IMR-90 (cell line): ENCODE results near the gene CAMK2B. TPM values are rescaled to one million over a fixed set of nuclear protein-coding genes. Genes with fewer than 3 reads are reported as not detected.

Experiments used
- ATAC-seq: fragments of 200-7000 bp; cut with Tn5 transposase; 2 replicates; pipeline ENCODE4 v1.9.1; 2020; ENCODE audit warnings: low read depth, mild to moderate bottlenecking, moderate library complexity
- BruUV-seq: library from RNA; stranded (reverse); fragments of 400-500 nt; replicated peaks from 2 replicates; lab custom pipeline; 2021; lab: Mats Ljungman, UMichigan
- CTCF ChIA-PET: fragments of 300-600 bp; formaldehyde crosslinking; extraction: SDS; loops from one replicate; lab custom pipeline; 2021; ENCODE audit warnings: antibody characterized with exemption; lab: Yijun Ruan, JAX
- POLR2A ChIA-PET: fragments of 300-600 bp; sonication (Branson Sonifier 250); formaldehyde crosslinking; loops from one replicate; lab custom pipeline; 2022; ENCODE audit warnings: antibody characterized with exemption; ENCODE audit not compliant: unreplicated experiment; lab: Charles Lee
- DNase-seq: peaks from one replicate; pipeline ENCODE4 v3.0.0; 2013
- H2AFZ ChIP-seq: replicated peaks from 2 replicates; pipeline ENCODE3; 2013; ENCODE audit warnings: low read length, mild to moderate bottlenecking; ENCODE audit not compliant: poor library complexity
- H2AK5ac ChIP-seq: 2 replicates; pipeline ENCODE4 v1.6.1; 2013; ENCODE audit warnings: low read depth, low read length, inconsistent platforms
- H2AK9ac ChIP-seq: replicated peaks from 2 replicates; pipeline ENCODE3; 2013; ENCODE audit warnings: mild to moderate bottlenecking, low read depth, low read length, moderate library complexity; ENCODE audit not compliant: poor library complexity
- H2BK120ac ChIP-seq: 2 replicates; pipeline ENCODE4 v1.6.1; 2013; ENCODE audit warnings: low read depth, low read length, inconsistent platforms
- H2BK15ac ChIP-seq: 3 replicates; pipeline ENCODE4 v1.6.1; 2013; ENCODE audit warnings: low read depth, low read length, inconsistent platforms
- H2BK20ac ChIP-seq: 2 replicates; pipeline ENCODE4 v1.6.1; 2013; ENCODE audit warnings: low read depth, mild to moderate bottlenecking, inconsistent platforms, low read length, moderate library complexity
- H2BK5ac ChIP-seq: 2 replicates; pipeline ENCODE4 v1.6.1; 2013; ENCODE audit warnings: mild to moderate bottlenecking, low read depth, low read length, inconsistent platforms; ENCODE audit not compliant: poor library complexity, severe bottlenecking
- H3K14ac ChIP-seq: replicated peaks from 2 replicates; pipeline ENCODE4 v1.6.1; 2013; ENCODE audit warnings: low read depth, low read length, inconsistent platforms
- H3K18ac ChIP-seq: 2 replicates; pipeline ENCODE4 v1.6.1; 2013; ENCODE audit warnings: low read depth, low read length, control low read depth
- H3K23ac ChIP-seq: 2 replicates; pipeline ENCODE4 v1.6.1; 2013; ENCODE audit warnings: low read depth, low read length, inconsistent platforms
- H3K27ac ChIP-seq: 2 replicates; pipeline ENCODE4 v1.5.1; 2013; ENCODE audit warnings: mild to moderate bottlenecking, control low read depth, low read length; ENCODE audit not compliant: insufficient read depth
- H3K27me3 ChIP-seq: 2 replicates; pipeline ENCODE4 v1.6.1; 2013; ENCODE audit warnings: low read length; ENCODE audit not compliant: control insufficient read depth, insufficient read depth
- H3K36me3 ChIP-seq: 2 replicates; pipeline ENCODE4 v1.6.1; 2013; ENCODE audit warnings: low read length, mixed read lengths; ENCODE audit not compliant: control insufficient read depth, insufficient read depth
- H3K4ac ChIP-seq: 2 replicates; pipeline ENCODE4 v1.6.1; 2013; ENCODE audit warnings: low read depth, low read length, inconsistent platforms
- H3K4me1 ChIP-seq: 2 replicates; pipeline ENCODE4 v1.6.1; 2013; ENCODE audit warnings: low read length, mixed read lengths; ENCODE audit not compliant: control insufficient read depth, insufficient read depth
- H3K4me2 ChIP-seq: 2 replicates; pipeline ENCODE4 v1.6.1; 2013; ENCODE audit warnings: low read depth, mild to moderate bottlenecking, control low read depth, low read length, moderate library complexity
- H3K4me3 ChIP-seq: 2 replicates; pipeline ENCODE4 v1.5.1; 2013; ENCODE audit warnings: low read depth, mild to moderate bottlenecking, control low read depth, low read length, moderate library complexity; ENCODE audit not compliant: insufficient read depth
- H3K56ac ChIP-seq: 2 replicates; pipeline ENCODE4 v1.6.1; 2013; ENCODE audit warnings: low read length, inconsistent platforms; ENCODE audit not compliant: insufficient read depth; ENCODE audit errors: extremely low read depth
- H3K79me1 ChIP-seq, 2 experiments: 2 replicates each; pipeline ENCODE4 v1.6.1; 2013; ENCODE audit warnings: low read length in 2 of 2, inconsistent platforms in 1 of 2, low read depth in 1 of 2
- H3K9ac ChIP-seq: 2 replicates; pipeline ENCODE4 v1.6.1; 2013; ENCODE audit warnings: low read depth, low read length, control low read depth
- H3K9me1 ChIP-seq: 2 replicates; pipeline ENCODE4 v1.6.1; 2013; ENCODE audit warnings: low read length, inconsistent platforms; ENCODE audit not compliant: insufficient read depth
- H3K9me3 ChIP-seq: 2 replicates; pipeline ENCODE4 v1.6.1; 2013; ENCODE audit warnings: low read length; ENCODE audit not compliant: control insufficient read depth, insufficient read depth
- H4K20me1 ChIP-seq: 2 replicates; pipeline ENCODE4 v1.6.1; 2013; ENCODE audit warnings: low read length, inconsistent platforms; ENCODE audit not compliant: insufficient read depth
- H4K5ac ChIP-seq: 2 replicates; pipeline ENCODE4 v1.6.1; 2013; ENCODE audit warnings: mild to moderate bottlenecking, low read depth, low read length, control low read depth
- H4K8ac ChIP-seq, 2 experiments: 2 replicates each; pipeline ENCODE4 v1.6.1; 2013; ENCODE audit warnings: low read depth in 2 of 2, low read length in 2 of 2, control low read depth in 1 of 2, inconsistent platforms in 1 of 2
- H4K91ac ChIP-seq: 2 replicates; pipeline ENCODE4 v1.6.1; 2013; ENCODE audit warnings: low read depth, low read length, inconsistent platforms; ENCODE audit not compliant: insufficient read depth
- BHLHE40 ChIP-seq: fragments of 150-350 bp; IDR thresholded peaks from 2 replicates; pipeline ENCODE4 v1.6.1; 2016; ENCODE audit warnings: mild to moderate bottlenecking, low read depth, low read length
- CHD1 ChIP-seq: IDR thresholded peaks from 2 replicates; pipeline ENCODE4 v1.6.1; 2012; ENCODE audit warnings: low read depth, low read length, improper control_type of control experiment
- FOS ChIP-seq: fragments of 150-350 bp; IDR thresholded peaks from 2 replicates; pipeline ENCODE4 v1.6.1; 2016; ENCODE audit warnings: low read depth, low read length
- MAFK ChIP-seq: IDR thresholded peaks from 2 replicates; pipeline ENCODE4 v1.6.1; 2012; ENCODE audit warnings: low read depth, low read length, improper control_type of control experiment
- MAZ ChIP-seq: IDR thresholded peaks from 2 replicates; pipeline ENCODE4 v1.6.1; 2012; ENCODE audit warnings: low read depth, mild to moderate bottlenecking, low read length, improper control_type of control experiment, moderate library complexity, borderline replicate concordance
- MXI1 ChIP-seq: IDR thresholded peaks from 2 replicates; pipeline ENCODE4 v1.6.1; 2012; ENCODE audit warnings: low read depth, mild to moderate bottlenecking, low read length, moderate library complexity, borderline replicate concordance
- NFE2L2 ChIP-seq: fragments of 150-350 bp; IDR thresholded peaks from 2 replicates; pipeline ENCODE4 v1.6.1; 2016; ENCODE audit warnings: low read depth, mild to moderate bottlenecking, low read length
- RAD21 ChIP-seq: IDR thresholded peaks from 2 replicates; pipeline ENCODE4 v1.6.1; 2012; ENCODE audit warnings: low read length, improper control_type of control experiment
- RFX5 ChIP-seq: IDR thresholded peaks from 2 replicates; pipeline ENCODE4 v1.8.0; 2012; ENCODE audit warnings: low read depth, mild to moderate bottlenecking, low read length, moderate library complexity
- WGBS, 2 experiments: methylation state at CpG; one replicate each; pipeline versions ENCODE4 v1.1.5 to v1.1.7; 2013; ENCODE audit warnings: missing lambda C conversion rate in 2 of 2; ENCODE audit not compliant: insufficient read length in 1 of 2; ENCODE audit errors: extremely low coverage in 2 of 2; 5-methylcytosine and 5-hydroxymethylcytosine counted together
- dilution Hi-C: fragments of 300-500 bp; cut with HindIII; formaldehyde crosslinking; loops from one replicate; pipeline ENCODE4 v1.14.3; 2018; ENCODE audit warnings: low sequenced_read_pairs; ENCODE audit not compliant: unreplicated experiment
- in situ Hi-C: fragments of 300-500 bp; cut with MboI; formaldehyde crosslinking; loops from 3 replicates; pipeline ENCODE4 v1.14.3; 2019; ENCODE audit warnings: low sequenced_read_pairs, inconsistent platforms, mixed read lengths
- intact Hi-C: fragments of 100-400 bp; cut with micrococcal nuclease; formaldehyde crosslinking; loops from 2 replicates; pipeline ENCODE4 v1.10.0; 2022
- polyA plus RNA-seq, 3 experiments: library from polyadenylated mRNA; depleted of rRNA; stranded (reverse); fragments of >200 nt; gene quantifications; 2 replicates each; pipeline ENCODE4 v1.2.3, GENCODE V29; 2012; ENCODE audit warnings: low replicate concordance in 1 of 3
- total RNA-seq: library from RNA; depleted of rRNA; stranded (reverse); fragments of >200 nt; gene quantifications from 2 replicates; pipeline ENCODE4 v1.2.3, GENCODE V29; 2012
- TF ChIP-seq, protein P1 (sequence below): fragments of 150-350 bp; IDR thresholded peaks from 2 replicates; pipeline ENCODE4 v1.6.1; 2016; ENCODE audit warnings: low read depth, mild to moderate bottlenecking, low read length, moderate library complexity, borderline replicate concordance
- TF ChIP-seq, protein P2 (sequence below): fragments of 150-350 bp; IDR thresholded peaks from 2 replicates; pipeline ENCODE4 v1.6.1; 2017; ENCODE audit warnings: mild to moderate bottlenecking, antibody characterized with exemption, low read length, low read depth
- TF ChIP-seq, protein P3 (sequence below): conservative IDR thresholded peaks from 2 replicates; pipeline ENCODE4 v1.5.1; 2012; ENCODE audit warnings: mild to moderate bottlenecking, low read depth, low read length, improper control_type of control experiment

The CAMK2B gene
- total and polyA plus RNA-seq, 2 of the 4 experiments (the other 2 are of a cell fraction): 0.18 to 0.36 TPM

DNA sequence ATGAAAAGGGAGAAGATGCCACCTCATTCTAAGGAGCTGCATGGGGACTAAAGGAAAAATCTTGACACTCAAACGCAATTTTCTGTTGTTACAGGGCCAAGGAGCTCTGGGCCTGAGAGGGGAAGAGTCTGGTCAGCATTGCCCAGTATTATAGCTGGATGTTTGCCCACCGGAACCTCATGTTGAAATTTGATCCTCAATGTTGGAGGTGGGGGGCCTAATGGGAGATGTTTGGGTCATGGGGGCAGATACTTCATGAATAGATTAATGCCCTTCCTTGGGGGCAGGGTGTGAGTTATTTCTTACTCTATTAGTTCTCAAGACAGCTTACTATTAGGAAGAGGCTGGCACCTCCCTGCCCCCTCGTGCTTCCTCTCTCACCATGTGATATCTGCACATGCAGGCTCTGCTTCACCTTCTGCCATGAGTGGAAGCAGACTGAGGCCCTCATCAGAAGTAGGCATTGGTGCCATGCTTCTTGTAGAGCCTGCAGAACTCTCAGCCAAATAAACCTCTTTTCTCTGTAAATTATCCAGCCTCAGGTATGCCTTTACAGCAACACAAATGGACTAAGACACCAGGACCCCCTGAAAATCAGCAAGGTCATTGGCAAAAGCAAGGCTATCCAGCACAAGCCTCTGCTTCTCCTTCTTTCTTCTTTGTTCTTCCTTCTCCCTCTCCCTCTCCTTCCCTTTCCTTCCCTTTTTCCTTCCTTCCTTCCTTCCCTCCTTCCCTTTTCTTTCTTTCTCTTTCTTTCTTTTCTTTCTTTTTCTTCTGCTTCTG, 151.3 kb downstream of the CAMK2B start:
- Histone ChIP-seq H4K8ac (no peak overlapping the region), H4K5ac (no peak overlapping the region), H3K9me1 (no peaks in the 10 kb centered on the region), H2AK9ac (no peak overlapping the region), H3K9me3 (peaks cover 5% of the 10 kb centered on the region; the same call in 1 of the 2 replicates), H2AK5ac (no peak overlapping the region), H3K4me3 (no peak overlapping the region), H3K27ac (no peak overlapping the region), H3K9ac (no peak overlapping the region), H4K20me1 (no peaks in the 10 kb centered on the region), H3K56ac (no peak overlapping the region), H4K91ac (no peak overlapping the region), H2AFZ (no peak overlapping the region), H3K14ac (no peak overlapping the region), H2BK15ac (no peak overlapping the region), H3K23ac (no peak overlapping the region), H3K79me1 (no peaks in the 10 kb centered on the region), H3K4me1 (peaks cover 5% of the 10 kb centered on the region), H3K36me3 (no peaks in the 10 kb centered on the region), H2BK120ac (no peak overlapping the region), H3K4me2 (no peak overlapping the region), H3K18ac (no peak overlapping the region), H3K27me3 (peaks cover 37% of the 10 kb centered on the region), H2BK5ac (no peak overlapping the region), H3K4ac (no peak overlapping the region), H2BK20ac (no peak overlapping the region)
- in situ Hi-C loops: no loop called here
- no peak for TF ChIP-seq MXI1
- TF ChIP-seq NFE2L2: no peak
- no peak for TF ChIP-seq MAFK
- TF ChIP-seq, protein P1, sequence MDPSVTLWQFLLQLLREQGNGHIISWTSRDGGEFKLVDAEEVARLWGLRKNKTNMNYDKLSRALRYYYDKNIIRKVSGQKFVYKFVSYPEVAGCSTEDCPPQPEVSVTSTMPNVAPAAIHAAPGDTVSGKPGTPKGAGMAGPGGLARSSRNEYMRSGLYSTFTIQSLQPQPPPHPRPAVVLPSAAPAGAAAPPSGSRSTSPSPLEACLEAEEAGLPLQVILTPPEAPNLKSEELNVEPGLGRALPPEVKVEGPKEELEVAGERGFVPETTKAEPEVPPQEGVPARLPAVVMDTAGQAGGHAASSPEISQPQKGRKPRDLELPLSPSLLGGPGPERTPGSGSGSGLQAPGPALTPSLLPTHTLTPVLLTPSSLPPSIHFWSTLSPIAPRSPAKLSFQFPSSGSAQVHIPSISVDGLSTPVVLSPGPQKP: no peak
- TF ChIP-seq RAD21: no peak
- TF ChIP-seq CHD1: no peak
- TF ChIP-seq, protein P2, sequence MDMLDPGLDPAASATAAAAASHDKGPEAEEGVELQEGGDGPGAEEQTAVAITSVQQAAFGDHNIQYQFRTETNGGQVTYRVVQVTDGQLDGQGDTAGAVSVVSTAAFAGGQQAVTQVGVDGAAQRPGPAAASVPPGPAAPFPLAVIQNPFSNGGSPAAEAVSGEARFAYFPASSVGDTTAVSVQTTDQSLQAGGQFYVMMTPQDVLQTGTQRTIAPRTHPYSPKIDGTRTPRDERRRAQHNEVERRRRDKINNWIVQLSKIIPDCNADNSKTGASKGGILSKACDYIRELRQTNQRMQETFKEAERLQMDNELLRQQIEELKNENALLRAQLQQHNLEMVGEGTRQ: no peak
- TF ChIP-seq, protein P3, sequence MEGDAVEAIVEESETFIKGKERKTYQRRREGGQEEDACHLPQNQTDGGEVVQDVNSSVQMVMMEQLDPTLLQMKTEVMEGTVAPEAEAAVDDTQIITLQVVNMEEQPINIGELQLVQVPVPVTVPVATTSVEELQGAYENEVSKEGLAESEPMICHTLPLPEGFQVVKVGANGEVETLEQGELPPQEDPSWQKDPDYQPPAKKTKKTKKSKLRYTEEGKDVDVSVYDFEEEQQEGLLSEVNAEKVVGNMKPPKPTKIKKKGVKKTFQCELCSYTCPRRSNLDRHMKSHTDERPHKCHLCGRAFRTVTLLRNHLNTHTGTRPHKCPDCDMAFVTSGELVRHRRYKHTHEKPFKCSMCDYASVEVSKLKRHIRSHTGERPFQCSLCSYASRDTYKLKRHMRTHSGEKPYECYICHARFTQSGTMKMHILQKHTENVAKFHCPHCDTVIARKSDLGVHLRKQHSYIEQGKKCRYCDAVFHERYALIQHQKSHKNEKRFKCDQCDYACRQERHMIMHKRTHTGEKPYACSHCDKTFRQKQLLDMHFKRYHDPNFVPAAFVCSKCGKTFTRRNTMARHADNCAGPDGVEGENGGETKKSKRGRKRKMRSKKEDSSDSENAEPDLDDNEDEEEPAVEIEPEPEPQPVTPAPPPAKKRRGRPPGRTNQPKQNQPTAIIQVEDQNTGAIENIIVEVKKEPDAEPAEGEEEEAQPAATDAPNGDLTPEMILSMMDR: no peak
- no peak for TF ChIP-seq RFX5
- no peak for TF ChIP-seq MAZ
- no peak for TF ChIP-seq FOS
- no peak for TF ChIP-seq BHLHE40
- dilution Hi-C loops: no loop called here
- ChIA-PET POLR2A (no interaction called here), CTCF (no interaction called here)
- DNase-seq: no peak
- WGBS, 2 experiments: no CpG with 5 or more reads among the region's 3 CpGs
- intact Hi-C loops: no loop called here
- ATAC-seq: no peak
- BruUV-seq: no TSS peak
